22Rv1 (cell line): ENCODE data around the gene ATP5ME.

Source experiments
- ZFX ChIP-seq: fragments of 450-650 bp; IDR thresholded peaks from 2 replicates; pipeline ENCODE4 v1.6.1; 2017; ENCODE audit warnings: antibody characterized with exemption, borderline replicate concordance
- TF ChIP-seq, protein P1 (sequence below): fragments of 450-650 bp; IDR thresholded peaks from 2 replicates; pipeline ENCODE4 v1.5.1; 2017; ENCODE audit warnings: mild to moderate bottlenecking

GRCh38 chr4:650461-650860 is 23.6 kb downstream of the ATP5ME start:
- TF ChIP-seq, protein P1, sequence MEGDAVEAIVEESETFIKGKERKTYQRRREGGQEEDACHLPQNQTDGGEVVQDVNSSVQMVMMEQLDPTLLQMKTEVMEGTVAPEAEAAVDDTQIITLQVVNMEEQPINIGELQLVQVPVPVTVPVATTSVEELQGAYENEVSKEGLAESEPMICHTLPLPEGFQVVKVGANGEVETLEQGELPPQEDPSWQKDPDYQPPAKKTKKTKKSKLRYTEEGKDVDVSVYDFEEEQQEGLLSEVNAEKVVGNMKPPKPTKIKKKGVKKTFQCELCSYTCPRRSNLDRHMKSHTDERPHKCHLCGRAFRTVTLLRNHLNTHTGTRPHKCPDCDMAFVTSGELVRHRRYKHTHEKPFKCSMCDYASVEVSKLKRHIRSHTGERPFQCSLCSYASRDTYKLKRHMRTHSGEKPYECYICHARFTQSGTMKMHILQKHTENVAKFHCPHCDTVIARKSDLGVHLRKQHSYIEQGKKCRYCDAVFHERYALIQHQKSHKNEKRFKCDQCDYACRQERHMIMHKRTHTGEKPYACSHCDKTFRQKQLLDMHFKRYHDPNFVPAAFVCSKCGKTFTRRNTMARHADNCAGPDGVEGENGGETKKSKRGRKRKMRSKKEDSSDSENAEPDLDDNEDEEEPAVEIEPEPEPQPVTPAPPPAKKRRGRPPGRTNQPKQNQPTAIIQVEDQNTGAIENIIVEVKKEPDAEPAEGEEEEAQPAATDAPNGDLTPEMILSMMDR, result no peak
- TF ChIP-seq ZFX, result no peak
